SKM-1 (cell line): Measurements from ENCODE around the gene A2ML1.
"Not testable (repeated sequence)": the region's sequence is repeated elsewhere in the genome, so short reads cannot be mapped to it uniquely, and the experiment has no call there.

Source experiments
- DNase-seq: peaks from one replicate; lab custom pipeline; 2025; ENCODE audit not compliant: unreplicated experiment; lab: John Stamatoyannopoulos, UW

A2ML1 gene

GRCh38 chr12:8822298-8822697 is at the start of gene A2ML1:
TSS of gene A2ML1 (plus strand) at chr12:8822621. CDS start at chr12:8822652, 31 bp downstream.
- DNase-seq = no peak

- no peak for DNase-seq
These were observed 49.0 kb upstream of the A2ML1 start for GRCh38 chr12:8773461-8773860.

- DNase-seq = no peak
These were observed 43.1 kb upstream of the A2ML1 start for GRCh38 chr12:8779281-8779680.

- DNase-seq = no peak
These were observed 42.6 kb upstream of the A2ML1 start for GRCh38 chr12:8779862-8780261.

GRCh38 chr12:8780389-8780788 is 42.0 kb upstream of the A2ML1 start:
- DNase-seq = no peak

GRCh38 chr12:8781381-8782127 is 40.9 kb upstream of the A2ML1 start:
- DNase-seq = no peak

GRCh38 chr12:8784290-8784888 is 38.0 kb upstream of the A2ML1 start:
- no peak for DNase-seq

GRCh38 chr12:8785499-8785898 is 36.9 kb upstream of the A2ML1 start:
- no peak for DNase-seq

GRCh38 chr12:8787206-8787605 is 35.2 kb upstream of the A2ML1 start:
- not testable (repeated sequence) for DNase-seq

- not testable (repeated sequence) for DNase-seq
These were observed 33.7 kb upstream of the A2ML1 start for GRCh38 chr12:8788706-8789105.

- not testable (repeated sequence) for DNase-seq
These were observed 32.9 kb upstream of the A2ML1 start for GRCh38 chr12:8789341-8790013.

GRCh38 chr12:8793226-8793625 is 29.2 kb upstream of the A2ML1 start:
- not testable (repeated sequence) for DNase-seq

GRCh38 chr12:8794611-8795010 is 27.8 kb upstream of the A2ML1 start:
- DNase-seq = not testable (repeated sequence)

- DNase-seq = no peak
These were observed 25.4 kb upstream of the A2ML1 start for GRCh38 chr12:8796831-8797626.

- not testable (repeated sequence) for DNase-seq
These were observed 21.2 kb upstream of the A2ML1 start for GRCh38 chr12:8801213-8801612.

- DNase-seq = not testable (repeated sequence)
These were observed 17.6 kb upstream of the A2ML1 start for GRCh38 chr12:8804833-8805232.

GRCh38 chr12:8805487-8805886 is 16.9 kb upstream of the A2ML1 start:
- DNase-seq = not testable (repeated sequence)

- not testable (repeated sequence) for DNase-seq
These were observed 15.3 kb upstream of the A2ML1 start for GRCh38 chr12:8807084-8807483.

GRCh38 chr12:8810112-8810511 is 12.3 kb upstream of the A2ML1 start:
- not testable (repeated sequence) for DNase-seq

GRCh38 chr12:8813572-8814357 is 8.7 kb upstream of the A2ML1 start:
- no peak for DNase-seq
